Amniotic stem cell (primary cell): ENCODE data around the gene MAD1L1.

Experiments
- DNase-seq: peaks from one replicate; lab custom pipeline; 2025; lab: John Stamatoyannopoulos, UW

MAD1L1 gene

GRCh38 chr7:2257651-2258050 lies 24.9 kb upstream of the MAD1L1 start:
- no peak for DNase-seq

GRCh38 chr7:2257046-2257551 lies 24.4 kb upstream of the MAD1L1 start:
- DNase-seq, result no peak

GRCh38 chr7:2256306-2257045 lies 23.7 kb upstream of the MAD1L1 start:
- DNase-seq, result no peak

GRCh38 chr7:2255145-2256139 lies 22.7 kb upstream of the MAD1L1 start:
- no peak for DNase-seq

GRCh38 chr7:2254429-2255144 lies 21.8 kb upstream of the MAD1L1 start:
- no peak for DNase-seq

- DNase-seq, result no peak
These were observed 20.9 kb upstream of the MAD1L1 start for GRCh38 chr7:2253525-2254244.

- no peak for DNase-seq
These were observed 20.3 kb upstream of the MAD1L1 start for GRCh38 chr7:2253021-2253420.

GRCh38 chr7:2251841-2252771 lies 19.4 kb upstream of the MAD1L1 start:
- no peak for DNase-seq

GRCh38 chr7:2251381-2251780 lies 18.6 kb upstream of the MAD1L1 start:
- no peak for DNase-seq

GRCh38 chr7:2249744-2250323 lies 17.1 kb upstream of the MAD1L1 start:
- no peak for DNase-seq

- DNase-seq, result peak; percentile 84
These were observed 16.4 kb upstream of the MAD1L1 start for GRCh38 chr7:2248984-2249694.

- DNase-seq, result no peak
These were observed 14.6 kb upstream of the MAD1L1 start for GRCh38 chr7:2247141-2247995.

- no peak for DNase-seq
These were observed 13.3 kb upstream of the MAD1L1 start for GRCh38 chr7:2245883-2246675.

- no peak for DNase-seq
These were observed 11.8 kb upstream of the MAD1L1 start for GRCh38 chr7:2244404-2244995.

- no peak for DNase-seq
These were observed 10.7 kb upstream of the MAD1L1 start for GRCh38 chr7:2243458-2243857.

- DNase-seq, result no peak
These were observed 10.0 kb upstream of the MAD1L1 start for GRCh38 chr7:2242541-2243429.
